GM18508 (cell line): ENCODE measurements around the gene BCR.

Experiments used
- ATAC-seq: cut with Tn5 transposase; IDR thresholded peaks from one replicate; pipeline ENCODE4 v1.9.1; 2021; ENCODE audit warnings: moderate number of reproducible peaks; ENCODE audit not compliant: insufficient read depth, unreplicated experiment

The BCR gene

DNA sequence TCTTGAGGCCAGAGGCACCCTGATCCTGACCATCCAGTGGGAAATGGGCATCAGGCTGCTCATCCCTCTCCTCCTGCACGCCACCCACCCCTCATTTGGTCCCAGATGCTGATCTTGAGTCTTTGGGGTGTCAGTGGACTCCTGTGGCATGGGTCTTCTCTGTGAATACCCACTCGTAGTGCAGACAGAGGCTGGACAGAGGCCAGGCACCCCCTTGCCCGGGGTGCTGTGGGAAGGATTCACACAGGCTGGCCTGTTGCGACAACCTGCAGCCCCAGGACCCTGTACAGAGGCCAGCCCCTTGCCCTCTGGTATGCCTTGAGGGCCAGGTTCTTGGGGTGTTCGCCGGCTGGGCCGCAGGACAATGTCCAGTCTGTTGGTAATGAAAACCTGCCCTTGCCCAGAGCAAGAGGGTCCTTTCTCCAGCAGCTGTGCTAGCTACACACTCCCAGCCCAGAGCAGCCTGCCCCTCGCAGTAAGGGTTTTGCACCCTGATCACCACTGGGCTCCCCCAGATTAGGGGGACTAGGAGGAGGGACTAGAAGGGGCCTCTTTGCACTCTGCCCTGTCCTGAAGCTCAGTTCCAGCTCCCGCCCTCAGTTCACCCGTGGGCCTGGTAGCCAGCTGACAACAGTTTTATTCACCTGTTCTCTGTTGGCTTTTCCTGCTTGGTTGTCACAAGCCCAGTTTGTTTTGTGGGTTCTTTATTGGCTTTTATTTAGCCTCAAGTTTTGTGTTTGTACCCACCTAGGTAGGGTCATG, 76.0 kb downstream of the BCR start:
- no peak for ATAC-seq

DNA sequence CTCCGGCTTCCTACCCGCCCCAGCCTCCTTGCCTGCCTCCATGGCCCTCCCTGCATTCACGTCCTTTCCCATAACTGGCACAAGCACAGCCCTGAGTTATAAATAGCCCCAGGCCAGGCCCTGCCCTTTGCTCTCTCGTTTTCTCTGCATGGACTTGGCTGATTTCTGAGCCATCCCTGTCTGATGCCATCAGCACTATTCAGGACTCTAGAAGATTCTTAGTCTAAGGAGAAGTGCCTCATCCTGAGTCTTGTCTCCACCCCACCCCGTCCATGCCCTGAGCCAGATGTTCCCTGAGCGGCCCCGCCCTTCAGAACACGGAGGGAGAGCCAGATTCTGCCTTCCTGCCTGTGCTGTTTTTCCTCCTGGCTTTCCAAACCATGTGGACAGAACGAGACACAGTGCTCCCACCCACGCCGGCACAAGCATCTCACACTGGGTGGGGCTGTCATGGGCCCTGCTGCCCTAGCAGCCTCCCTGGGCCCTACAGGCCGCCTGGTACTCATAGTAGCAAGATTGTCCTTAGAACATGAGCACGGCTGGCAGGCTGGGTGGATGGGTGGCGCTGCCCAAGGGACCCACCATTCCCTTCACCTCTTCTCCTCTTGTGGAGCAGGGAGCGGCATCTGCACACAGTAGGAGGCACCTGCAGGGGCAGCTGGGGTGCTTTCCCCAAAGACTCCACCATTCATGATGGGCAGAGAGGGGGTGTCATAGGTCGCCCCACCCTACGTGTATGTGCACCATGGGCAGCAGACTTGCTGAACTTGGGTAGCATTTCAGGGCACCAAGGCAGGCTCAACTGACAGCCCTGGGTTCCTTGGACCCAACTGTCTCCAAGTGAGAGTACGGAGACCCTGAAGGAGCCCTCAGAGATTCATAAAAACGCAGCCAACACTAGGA, 76.9 kb downstream of the BCR start:
- no peak for ATAC-seq

DNA sequence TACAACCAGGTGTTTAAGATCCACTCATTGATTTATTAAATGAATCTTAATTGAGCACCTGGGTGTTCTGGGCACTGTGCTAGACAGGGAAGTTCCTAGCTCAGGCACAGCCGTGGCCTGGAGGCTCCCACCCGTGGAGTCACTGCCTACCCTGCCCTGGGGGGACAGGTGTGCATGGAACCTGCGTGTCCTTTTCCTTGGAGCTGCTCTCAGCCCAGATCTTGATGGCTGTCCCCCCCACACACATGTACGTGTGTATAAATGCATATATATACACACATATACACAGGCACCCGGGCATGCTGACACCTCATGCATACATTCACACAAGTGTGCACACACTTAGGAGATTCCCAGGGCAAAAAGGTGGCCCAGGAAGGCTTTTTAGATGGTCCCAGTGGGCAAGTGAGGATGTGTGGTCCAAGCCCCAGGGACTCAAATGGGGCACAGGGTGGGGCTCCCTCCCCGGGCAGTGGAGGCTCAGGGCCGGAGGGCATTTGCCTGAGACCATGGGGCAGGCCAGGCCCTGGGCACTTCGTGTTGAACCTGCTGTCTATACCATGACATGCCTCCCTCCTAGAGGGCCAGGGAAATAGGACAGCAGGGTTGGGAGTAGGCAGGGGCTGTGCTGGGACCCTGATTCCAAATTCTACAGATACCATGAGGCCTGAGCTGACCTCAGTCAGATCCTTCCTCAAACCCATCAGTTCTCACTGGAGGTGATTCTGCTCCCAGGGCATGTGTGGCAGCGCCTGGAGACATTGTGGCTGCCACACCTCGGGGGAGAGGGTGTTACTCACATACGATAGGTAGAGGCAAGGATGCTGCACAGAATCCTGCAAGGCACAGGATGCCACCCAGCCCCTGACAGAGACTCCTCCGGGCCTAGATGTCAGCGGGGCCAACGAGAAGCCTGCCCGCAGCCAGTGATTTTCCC, 77.8 kb downstream of the BCR start:
- no peak for ATAC-seq

- ATAC-seq, result no peak
These were observed 78.5 kb downstream of the BCR start for GRCh38 chr22:23258826-23259170.

GRCh38 chr22:23259916-23260644, 79.8 kb downstream of the BCR start:
- no peak for ATAC-seq

DNA sequence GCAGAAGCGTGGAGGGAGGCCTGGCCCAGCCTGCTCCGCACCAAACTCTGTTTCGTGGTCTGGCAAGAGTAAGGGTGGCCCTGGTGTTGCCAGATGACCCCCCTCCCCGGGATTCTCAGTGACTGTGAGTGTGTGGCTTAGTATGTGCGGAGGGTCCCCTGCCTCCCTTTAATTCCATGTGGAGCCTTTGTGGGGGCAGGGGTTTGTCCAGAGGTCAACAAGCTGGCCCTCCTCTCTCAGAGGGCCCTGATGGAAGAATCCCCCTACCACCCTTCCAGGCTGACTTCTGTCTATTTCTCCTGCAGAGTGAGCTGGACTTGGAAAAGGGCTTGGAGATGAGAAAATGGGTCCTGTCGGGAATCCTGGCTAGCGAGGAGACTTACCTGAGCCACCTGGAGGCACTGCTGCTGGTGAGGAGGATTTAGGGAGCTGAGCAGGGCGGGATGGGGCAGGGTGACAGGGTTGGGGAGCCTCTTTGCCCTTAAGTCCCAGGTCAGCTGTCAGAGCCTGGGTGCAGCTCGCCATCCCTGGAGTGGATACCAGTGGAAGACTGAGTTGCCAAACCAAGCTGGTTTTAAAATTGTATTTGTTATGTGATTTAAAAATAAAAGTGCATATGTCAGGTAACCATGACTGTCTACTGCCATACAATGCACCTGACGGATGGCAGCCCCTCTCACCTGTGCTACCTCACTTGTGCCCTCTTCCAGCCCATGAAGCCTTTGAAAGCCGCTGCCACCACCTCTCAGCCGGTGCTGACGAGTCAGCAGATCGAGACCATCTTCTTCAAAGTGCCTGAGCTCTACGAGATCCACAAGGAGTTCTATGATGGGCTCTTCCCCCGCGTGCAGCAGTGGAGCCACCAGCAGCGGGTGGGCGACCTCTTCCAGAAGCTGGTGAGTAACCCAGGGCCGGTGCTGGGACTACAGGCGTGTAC, 80.6 kb downstream of the BCR start:
- no peak for ATAC-seq

GRCh38 chr22:23261900-23262450, 81.7 kb downstream of the BCR start:
- ATAC-seq, result no peak

GRCh38 chr22:23262518-23263332, 82.4 kb downstream of the BCR start:
- no peak for ATAC-seq

GRCh38 chr22:23263651-23264555, 83.6 kb downstream of the BCR start:
- ATAC-seq, result no peak

DNA sequence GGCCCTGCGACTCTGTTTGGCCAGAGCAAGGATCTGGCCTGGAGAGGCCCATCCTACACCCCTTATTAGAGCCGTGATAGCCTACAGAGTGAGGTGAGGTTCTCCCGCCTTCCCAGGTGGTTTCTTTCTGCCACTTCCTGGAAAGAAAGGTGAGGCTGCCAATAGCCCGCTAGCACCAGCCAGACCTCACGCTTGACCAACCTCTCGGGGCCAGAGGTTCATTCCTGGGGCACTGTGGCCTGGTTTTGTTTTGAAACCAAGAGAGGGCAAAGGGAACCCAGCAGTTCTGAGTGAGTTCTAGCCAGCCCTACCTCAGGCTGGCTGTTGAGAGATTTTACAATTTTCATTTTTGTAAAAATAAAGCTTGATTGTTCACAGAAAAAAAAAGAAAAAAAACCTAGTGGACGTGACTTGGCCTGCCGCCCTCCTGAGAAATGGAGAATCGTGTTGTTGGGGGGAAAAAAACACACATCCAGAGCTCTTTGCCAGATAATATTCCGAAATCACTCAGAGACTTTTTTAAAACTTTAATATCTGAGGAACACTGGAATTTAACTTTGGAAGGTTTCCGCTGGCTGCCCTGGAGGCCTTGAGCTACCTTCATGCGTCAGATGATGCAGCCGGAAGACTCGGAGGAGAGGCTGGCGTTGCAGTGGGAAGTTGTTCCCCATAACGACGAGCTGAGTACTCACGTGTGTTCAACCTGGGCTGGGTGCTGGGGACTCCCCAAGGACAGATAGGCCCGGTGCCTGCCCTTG, 84.5 kb downstream of the BCR start:
- ATAC-seq, result no peak

GRCh38 chr22:23265368-23265700, 85.0 kb downstream of the BCR start:
- no peak for ATAC-seq

DNA sequence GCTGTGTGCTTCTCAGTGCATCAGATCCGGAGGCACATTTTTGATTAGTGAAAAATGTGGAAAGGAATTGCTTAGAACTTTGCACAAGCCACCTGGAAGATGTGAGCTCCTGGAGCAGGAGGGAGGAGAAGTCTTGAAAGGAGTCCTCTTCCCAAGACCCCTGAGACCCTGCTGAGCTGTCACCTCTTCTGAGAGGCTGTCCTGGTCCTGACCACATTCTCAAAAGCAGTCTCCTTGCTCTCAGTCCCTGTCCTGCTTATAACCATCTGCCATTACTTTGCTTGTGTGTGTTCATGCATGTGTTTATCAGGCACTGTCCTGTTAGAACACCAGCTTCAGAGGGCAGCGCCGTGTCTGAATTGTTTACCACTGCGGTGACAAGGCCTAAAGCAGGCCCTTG, 86.5 kb downstream of the BCR start:
- ATAC-seq, result no peak

DNA sequence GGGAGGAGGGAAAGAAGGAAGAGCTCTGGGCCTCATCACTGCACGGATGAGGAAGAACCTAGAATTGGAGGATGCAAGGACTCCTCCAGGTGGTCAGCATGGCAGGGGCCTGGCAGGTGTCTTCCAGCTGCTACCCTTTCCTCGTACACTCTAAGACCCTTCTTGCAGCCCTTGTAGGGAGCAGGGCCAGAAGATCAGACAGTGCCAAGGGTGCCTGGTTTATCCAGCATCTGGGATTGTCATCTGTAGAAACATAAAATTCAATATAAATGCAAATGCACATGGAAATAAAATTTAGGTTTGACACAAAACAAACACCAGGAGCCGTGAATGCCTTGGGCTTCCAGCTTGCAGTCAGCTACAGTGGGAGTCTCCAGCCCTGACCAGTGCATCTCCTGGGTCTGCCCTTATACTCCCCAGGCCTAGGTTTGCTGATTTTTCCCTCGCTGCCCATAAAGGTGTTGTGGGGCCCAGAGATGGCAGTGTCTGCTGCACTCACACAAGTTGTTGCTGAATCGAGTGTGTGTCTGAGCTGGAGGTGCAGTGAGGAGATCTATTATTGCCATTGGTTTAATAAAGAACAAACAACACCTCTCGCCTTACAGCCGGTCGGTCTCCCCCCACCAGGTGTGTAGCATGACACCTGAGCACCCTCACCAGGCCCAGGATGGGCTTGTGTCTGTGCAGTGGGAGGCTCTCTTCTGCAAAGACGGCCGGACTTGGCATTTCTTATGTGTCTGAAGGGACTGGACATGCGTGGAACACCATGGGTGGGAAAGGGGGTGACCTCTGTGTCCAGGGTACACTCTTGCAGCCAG, 87.1 kb downstream of the BCR start:
- ATAC-seq, result no peak

GRCh38 chr22:23268139-23268712, 87.9 kb downstream of the BCR start:
- ATAC-seq, result no peak

DNA sequence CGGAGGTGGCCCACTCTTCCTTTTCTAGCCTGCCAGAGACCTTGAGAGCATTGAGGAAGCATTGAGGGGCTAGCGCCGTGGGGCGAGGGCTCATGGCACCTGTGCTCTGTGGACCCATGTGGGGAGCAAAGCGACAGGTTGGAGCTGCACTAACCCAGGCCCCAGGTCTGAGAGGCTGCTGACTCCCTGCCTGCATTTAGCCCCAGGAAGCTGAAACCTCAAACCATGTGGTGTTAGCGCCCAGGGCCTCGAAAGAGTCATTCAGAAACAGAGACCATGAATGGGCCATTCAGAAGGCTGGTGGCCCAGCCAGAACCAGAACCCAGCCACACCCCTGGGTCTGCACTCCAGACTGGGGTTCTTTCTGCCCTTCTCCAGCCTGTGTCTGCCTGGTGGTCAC, 88.6 kb downstream of the BCR start:
- ATAC-seq, result no peak
